ENCODE results near the gene SOX2.

DNA sequence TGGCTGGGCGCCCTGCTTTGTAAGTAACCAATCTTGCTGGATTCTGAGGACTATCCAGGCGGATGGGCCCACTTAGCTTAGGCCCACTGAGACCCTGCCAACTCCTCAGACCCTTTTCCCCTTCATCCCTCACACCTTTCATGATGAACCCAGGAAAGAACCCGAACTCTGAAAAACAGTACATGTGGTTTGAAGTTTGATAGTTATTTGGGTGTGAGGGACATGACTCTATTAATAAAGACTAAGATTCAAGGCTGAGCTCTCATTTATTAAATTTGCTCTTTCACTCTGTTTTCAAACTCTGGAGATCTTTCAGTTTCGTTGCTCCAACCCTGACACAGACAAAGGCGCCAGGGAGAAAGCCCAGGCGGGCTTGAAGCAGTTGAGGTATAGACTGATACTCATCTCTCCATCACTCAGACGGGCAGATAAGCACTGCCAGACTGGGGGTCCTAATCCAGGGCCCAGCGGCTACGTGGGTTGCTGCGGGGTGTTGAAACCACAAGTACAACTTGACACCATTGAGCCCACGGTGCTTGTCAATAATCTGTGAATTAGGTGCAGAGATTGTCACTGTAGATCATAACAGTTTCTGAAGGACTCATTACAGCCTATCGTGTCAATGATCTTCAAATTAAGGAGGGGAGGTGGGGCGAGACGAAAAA, 7.2 kb upstream of the SOX2 start:
- no peak for TF ChIP-seq EZH2phosphoT487 (IDR thresholded peaks at IDR 0.05; ENCODE audit: low read depth)
- TF ChIP-seq, protein P1, sequence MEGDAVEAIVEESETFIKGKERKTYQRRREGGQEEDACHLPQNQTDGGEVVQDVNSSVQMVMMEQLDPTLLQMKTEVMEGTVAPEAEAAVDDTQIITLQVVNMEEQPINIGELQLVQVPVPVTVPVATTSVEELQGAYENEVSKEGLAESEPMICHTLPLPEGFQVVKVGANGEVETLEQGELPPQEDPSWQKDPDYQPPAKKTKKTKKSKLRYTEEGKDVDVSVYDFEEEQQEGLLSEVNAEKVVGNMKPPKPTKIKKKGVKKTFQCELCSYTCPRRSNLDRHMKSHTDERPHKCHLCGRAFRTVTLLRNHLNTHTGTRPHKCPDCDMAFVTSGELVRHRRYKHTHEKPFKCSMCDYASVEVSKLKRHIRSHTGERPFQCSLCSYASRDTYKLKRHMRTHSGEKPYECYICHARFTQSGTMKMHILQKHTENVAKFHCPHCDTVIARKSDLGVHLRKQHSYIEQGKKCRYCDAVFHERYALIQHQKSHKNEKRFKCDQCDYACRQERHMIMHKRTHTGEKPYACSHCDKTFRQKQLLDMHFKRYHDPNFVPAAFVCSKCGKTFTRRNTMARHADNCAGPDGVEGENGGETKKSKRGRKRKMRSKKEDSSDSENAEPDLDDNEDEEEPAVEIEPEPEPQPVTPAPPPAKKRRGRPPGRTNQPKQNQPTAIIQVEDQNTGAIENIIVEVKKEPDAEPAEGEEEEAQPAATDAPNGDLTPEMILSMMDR (IDR thresholded peaks at IDR 0.05; ENCODE audit: low read depth, low read length): no peak

Data from OCI-LY3 (cell line).